Keratinocyte (primary cell): ENCODE results near the gene SP1.

Experiments used
- CTCF ChIP-seq, 3 experiments: IDR thresholded peaks in 1 of 3; conservative IDR thresholded peaks in 1 of 3; optimal IDR thresholded peaks in 1 of 3; 2 replicates in 2 of 3; 3 replicates in 1 of 3; pipeline versions ENCODE3 to v1.5.1; 2011; ENCODE audit warnings: low read length in 3 of 3, mild to moderate bottlenecking in 3 of 3, moderate library complexity in 2 of 3, control low read depth in 1 of 3, inconsistent platforms in 1 of 3; ENCODE audit not compliant: insufficient read depth in 2 of 3; ENCODE audit errors: extremely low read depth in 1 of 3
- EZH2 ChIP-seq: IDR thresholded peaks from one replicate; pipeline ENCODE4 v1.6.1; 2012; ENCODE audit warnings: inconsistent platforms, mild to moderate bottlenecking, low read length, moderate library complexity

GRCh38 chr12:53459097-53459496 lies 79.1 kb downstream of the SP1 start:
- TF ChIP-seq CTCF (optimal IDR thresholded peaks at IDR 0.05 in 1 of 3, IDR thresholded peaks at IDR 0.05 in 1 of 3, conservative IDR thresholded peaks at IDR 0.05 in 1 of 3; ENCODE audit: extremely low read depth in 1 of 3, insufficient read depth in 2 of 3, low read length in 3 of 3) (no peak), EZH2 (no peak)
